ENCODE results near the gene SLC22A1. TPM values are rescaled to one million over a fixed set of nuclear protein-coding genes. Genes with fewer than 3 reads are reported as not detected.
A peak's percentile ranks its signal among the peaks of the same experiment; 100 is the strongest.

SLC22A1 gene
- total and polyA plus RNA-seq, 2 of the 13 experiments (the other 11 are each of a cell fraction or from before 2014, with no cell fraction given): 0.80 to 0.87 TPM

GRCh38 chr6:160137130-160137988 lies 15.7 kb downstream of the SLC22A1 start (continued):
- peak; percentile 27; the same call in 1 of the 2 replicates for TF ChIP-seq TFDP1 (CRISPR knock-in tag; IDR thresholded peaks at IDR 0.05; ENCODE audit: borderline replicate concordance)
- 0 out of 2 replicates have a peak, but pooled peaks have one; percentile 28 for TF ChIP-seq AKAP8 (CRISPR knock-in tag; IDR thresholded peaks at IDR 0.05)
- no peak for TF ChIP-seq ZNF318 (CRISPR knock-in tag; IDR thresholded peaks at IDR 0.05)
- TF ChIP-seq PATZ1 (CRISPR knock-in tag; IDR thresholded peaks at IDR 0.05): peak; percentile 89
- no peak for TF ChIP-seq ZNF234 (CRISPR knock-in tag; conservative IDR thresholded peaks at IDR 0.05)
- no peak for TF ChIP-seq LBX2 (CRISPR knock-in tag; IDR thresholded peaks at IDR 0.05; ENCODE audit: borderline replicate concordance)
- peak; percentile 70; the same call in 1 of the 2 replicates for TF ChIP-seq ARNTL (CRISPR knock-in tag; IDR thresholded peaks at IDR 0.05)
- no peak for TF ChIP-seq ZNF24 (IDR thresholded peaks at IDR 0.05)
- no peak for TF ChIP-seq FOSL1 (CRISPR knock-in tag; IDR thresholded peaks at IDR 0.05; ENCODE audit: borderline replicate concordance)
- TF ChIP-seq ZNF496 (CRISPR knock-in tag; IDR thresholded peaks at IDR 0.05; ENCODE audit: insufficient replicate concordance): no peak
- TF ChIP-seq ZHX1 (CRISPR knock-in tag; IDR thresholded peaks at IDR 0.05; ENCODE audit: low read depth): no peak; the same call in none of the 2 replicates
- TF ChIP-seq ZNF629 (CRISPR knock-in tag; conservative IDR thresholded peaks at IDR 0.05): peak; percentile 64; the same call in 1 of the 2 replicates
- TF ChIP-seq ZNF274 (CRISPR knock-in tag; IDR thresholded peaks at IDR 0.05): peak; percentile 74

All from HepG2 (cell line).